K562 (cell line): ENCODE data around the gene PCDH9.

Experiments
- CBFB ChIP-seq: sonication (generic); formaldehyde crosslinking; IDR thresholded peaks from 2 replicates; pipeline ENCODE4 v1.4.0; 2020; ENCODE audit warnings: mild to moderate bottlenecking, missing genetic modification reagents
- CHD2 ChIP-seq: IDR thresholded peaks from 2 replicates; pipeline ENCODE4 v1.6.1; 2011; ENCODE audit warnings: low read depth, low read length
- CHD4 ChIP-seq: fragments of 200-600 bp; sonication (generic); IDR thresholded peaks from 3 replicates; pipeline ENCODE4 v1.6.1; 2012; ENCODE audit warnings: low read depth, mild to moderate bottlenecking, mixed read lengths, low read length, inconsistent platforms; ENCODE audit not compliant: insufficient read depth, insufficient replicate concordance, poor library complexity, severe bottlenecking
- CTCF ChIP-seq, 3 experiments: IDR thresholded peaks in 2 of 3; conservative IDR thresholded peaks in 1 of 3; 2 replicates each; pipeline ENCODE4 v1.5.1; 2011 to 2012; ENCODE audit warnings: low read length in 3 of 3, mild to moderate bottlenecking in 3 of 3, control low read depth in 2 of 3, improper control_type of control experiment in 1 of 3, inconsistent platforms in 1 of 3, low read depth in 1 of 3, mixed read lengths in 1 of 3, moderate library complexity in 1 of 3; ENCODE audit not compliant: insufficient read depth in 2 of 3
- ETV6 ChIP-seq, 3 experiments: fragments of 150-350 bp in 1 of 3; sonication (generic) in 1 of 3; formaldehyde crosslinking in 1 of 3; IDR thresholded peaks; 2 replicates each; pipeline versions ENCODE4 v1.6.1 to v1.8.0; 2014 to 2022; ENCODE audit warnings: borderline replicate concordance in 2 of 3, low read depth in 2 of 3, antibody characterized with exemption in 1 of 3, low read length in 1 of 3, mild to moderate bottlenecking in 1 of 3, missing genetic modification reagents in 1 of 3
- HNRNPL ChIP-seq: fragments of 200-400 bp; formaldehyde crosslinking; IDR thresholded peaks from 2 replicates; pipeline ENCODE4 v1.6.1; 2017; ENCODE audit warnings: low read depth, mild to moderate bottlenecking, low read length
- JUNB ChIP-seq: fragments of 450-650 bp; formaldehyde crosslinking; conservative IDR thresholded peaks from 2 replicates; pipeline ENCODE4 v1.4.0; 2020; ENCODE audit warnings: mild to moderate bottlenecking
- MEF2A ChIP-seq: IDR thresholded peaks from 2 replicates; pipeline ENCODE4 v1.6.1; 2011; ENCODE audit warnings: low read depth, mild to moderate bottlenecking, low read length, moderate library complexity; ENCODE audit not compliant: control insufficient read depth
- POLR2AphosphoS2 ChIP-seq: IDR thresholded peaks from 2 replicates; pipeline ENCODE4 v1.6.1; 2012; ENCODE audit warnings: low read length, improper control_type of control experiment
- RBBP5 ChIP-seq: fragments of 200-600 bp; sonication (generic); IDR thresholded peaks from 2 replicates; pipeline ENCODE4 v1.6.1; 2012; ENCODE audit warnings: borderline replicate concordance, mild to moderate bottlenecking, low read length, control low read depth, inconsistent platforms; ENCODE audit not compliant: insufficient read depth, poor library complexity, severe bottlenecking
- SRSF1 ChIP-seq: fragments of 200-400 bp; formaldehyde crosslinking; IDR thresholded peaks from 2 replicates; pipeline ENCODE4 v1.6.1; 2017; ENCODE audit warnings: mild to moderate bottlenecking, low read depth, low read length, moderate library complexity
- ZNF589 ChIP-seq: fragments of 200-800 bp; sonication (Bioruptor generic); IDR thresholded peaks from 2 replicates; pipeline ENCODE4 v1.6.1; 2016; ENCODE audit warnings: low read depth, missing genetic modification characterization, missing compliant biosample characterization
- TF ChIP-seq, protein P1 (sequence below): sonication (generic); formaldehyde crosslinking; IDR thresholded peaks from 2 replicates; pipeline ENCODE4 v1.9.0; 2022; ENCODE audit warnings: mild to moderate bottlenecking, missing genetic modification reagents
- TF ChIP-seq, protein P2 (sequence below): sonication (generic); formaldehyde crosslinking; IDR thresholded peaks from 2 replicates; pipeline ENCODE4 v1.8.0; 2022; ENCODE audit warnings: mild to moderate bottlenecking, missing genetic modification reagents

DNA sequence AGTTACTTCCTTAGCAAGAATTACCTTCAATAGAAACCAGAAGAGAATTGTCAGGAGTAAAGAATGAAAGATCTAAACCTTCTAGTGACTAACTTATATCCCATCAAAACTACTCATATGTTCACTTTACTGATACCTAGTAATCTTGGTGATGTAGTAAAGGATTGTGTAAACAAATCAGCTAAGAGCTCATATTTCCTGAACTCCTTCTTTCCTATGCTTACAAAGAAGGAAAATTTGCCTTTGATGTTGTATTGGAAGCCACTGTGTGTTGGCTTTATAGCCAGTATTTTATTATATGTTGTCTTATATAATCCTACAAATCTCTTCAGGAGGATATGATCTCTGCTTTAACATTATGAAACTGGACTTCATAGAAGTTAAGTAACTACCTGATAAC lies 671.0 kb downstream of the PCDH9 start:
- TF ChIP-seq CTCF (IDR thresholded peaks at IDR 0.05 in 2 of 3, conservative IDR thresholded peaks at IDR 0.05 in 1 of 3; ENCODE audit: insufficient read depth in 2 of 3, low read depth in 1 of 3, low read length in 3 of 3) (no peak), POLR2AphosphoS2 (no peak), RBBP5 (no peak), CBFB (CRISPR knock-in tag) (no peak), CHD4 (no peak), HNRNPL (no peak), ZNF589 (no peak), SRSF1 (no peak), CHD2 (no peak), MEF2A (no peak), ETV6 (IDR thresholded peaks at IDR 0.05; ENCODE audit: borderline replicate concordance in 1 of 2, low read depth in 2 of 2, low read length in 1 of 2) (no peak), ETV6 (CRISPR knock-in tag; IDR thresholded peaks at IDR 0.05; ENCODE audit: borderline replicate concordance) (no peak), JUNB (CRISPR knock-in tag) (no peak)
- TF ChIP-seq, protein P1, sequence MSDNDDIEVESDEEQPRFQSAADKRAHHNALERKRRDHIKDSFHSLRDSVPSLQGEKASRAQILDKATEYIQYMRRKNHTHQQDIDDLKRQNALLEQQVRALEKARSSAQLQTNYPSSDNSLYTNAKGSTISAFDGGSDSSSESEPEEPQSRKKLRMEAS (CRISPR knock-in tag) = no peak
- TF ChIP-seq, protein P2, sequence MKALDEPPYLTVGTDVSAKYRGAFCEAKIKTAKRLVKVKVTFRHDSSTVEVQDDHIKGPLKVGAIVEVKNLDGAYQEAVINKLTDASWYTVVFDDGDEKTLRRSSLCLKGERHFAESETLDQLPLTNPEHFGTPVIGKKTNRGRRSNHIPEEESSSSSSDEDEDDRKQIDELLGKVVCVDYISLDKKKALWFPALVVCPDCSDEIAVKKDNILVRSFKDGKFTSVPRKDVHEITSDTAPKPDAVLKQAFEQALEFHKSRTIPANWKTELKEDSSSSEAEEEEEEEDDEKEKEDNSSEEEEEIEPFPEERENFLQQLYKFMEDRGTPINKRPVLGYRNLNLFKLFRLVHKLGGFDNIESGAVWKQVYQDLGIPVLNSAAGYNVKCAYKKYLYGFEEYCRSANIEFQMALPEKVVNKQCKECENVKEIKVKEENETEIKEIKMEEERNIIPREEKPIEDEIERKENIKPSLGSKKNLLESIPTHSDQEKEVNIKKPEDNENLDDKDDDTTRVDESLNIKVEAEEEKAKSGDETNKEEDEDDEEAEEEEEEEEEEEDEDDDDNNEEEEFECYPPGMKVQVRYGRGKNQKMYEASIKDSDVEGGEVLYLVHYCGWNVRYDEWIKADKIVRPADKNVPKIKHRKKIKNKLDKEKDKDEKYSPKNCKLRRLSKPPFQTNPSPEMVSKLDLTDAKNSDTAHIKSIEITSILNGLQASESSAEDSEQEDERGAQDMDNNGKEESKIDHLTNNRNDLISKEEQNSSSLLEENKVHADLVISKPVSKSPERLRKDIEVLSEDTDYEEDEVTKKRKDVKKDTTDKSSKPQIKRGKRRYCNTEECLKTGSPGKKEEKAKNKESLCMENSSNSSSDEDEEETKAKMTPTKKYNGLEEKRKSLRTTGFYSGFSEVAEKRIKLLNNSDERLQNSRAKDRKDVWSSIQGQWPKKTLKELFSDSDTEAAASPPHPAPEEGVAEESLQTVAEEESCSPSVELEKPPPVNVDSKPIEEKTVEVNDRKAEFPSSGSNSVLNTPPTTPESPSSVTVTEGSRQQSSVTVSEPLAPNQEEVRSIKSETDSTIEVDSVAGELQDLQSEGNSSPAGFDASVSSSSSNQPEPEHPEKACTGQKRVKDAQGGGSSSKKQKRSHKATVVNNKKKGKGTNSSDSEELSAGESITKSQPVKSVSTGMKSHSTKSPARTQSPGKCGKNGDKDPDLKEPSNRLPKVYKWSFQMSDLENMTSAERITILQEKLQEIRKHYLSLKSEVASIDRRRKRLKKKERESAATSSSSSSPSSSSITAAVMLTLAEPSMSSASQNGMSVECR = no peak
